Measurements from ENCODE around the gene CKM.

GRCh38 chr19:45291834-45292233 is 30.8 kb downstream of the CKM start:
- no peak for TF ChIP-seq EZH2 (IDR thresholded peaks at IDR 0.05; ENCODE audit: borderline replicate concordance, low read depth, low read length, severe bottlenecking)
- no peak for TF ChIP-seq CTCF (IDR thresholded peaks at IDR 0.05; ENCODE audit: borderline replicate concordance, extremely low read depth, low read length, poor library complexity, severe bottlenecking)
